Erythroblast (primary cell): Measurements from ENCODE around the gene ACSM5.

Experiments used
- GATA1 ChIP-seq: IDR thresholded peaks from 2 replicates; pipeline ENCODE4 v1.6.1; 2011; ENCODE audit warnings: low read depth, mild to moderate bottlenecking, control low read depth, low read length, moderate library complexity
- POLR2A ChIP-seq: IDR thresholded peaks from 2 replicates; pipeline ENCODE4 v1.6.1; 2011; ENCODE audit warnings: mild to moderate bottlenecking, low read length

DNA sequence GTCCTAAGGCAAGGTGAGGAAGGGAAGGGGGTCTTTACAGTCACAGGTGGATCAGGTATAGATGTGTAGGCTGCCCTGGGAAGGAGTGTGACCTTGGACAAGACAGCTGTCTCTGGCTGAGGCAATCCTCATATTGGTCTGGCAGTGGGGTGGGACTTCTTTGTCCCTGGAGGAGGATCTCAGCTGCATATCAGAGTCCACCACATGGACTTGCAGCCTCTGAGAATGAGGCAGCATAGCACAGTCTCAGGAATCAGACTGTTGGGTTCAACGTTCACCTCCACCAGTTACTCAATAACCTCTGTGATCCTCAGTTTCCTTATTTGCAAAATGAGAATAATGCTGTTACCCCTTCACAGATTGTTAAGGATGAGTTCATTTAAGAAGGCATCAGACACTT, 75.4 kb downstream of the ACSM5 start:
- TF ChIP-seq POLR2A (no peak), GATA1 (no peak)
